GM12864 (cell line): ENCODE data around the gene ADAT1.

Experiments
- DNase-seq: peaks from one replicate; pipeline ENCODE4 v3.0.0-alpha.2; 2011; ENCODE audit warnings: low read depth
- H3K4me3 ChIP-seq: 2 replicates; pipeline ENCODE4 v1.5.1; 2011; ENCODE audit warnings: mild to moderate bottlenecking, low read depth, low read length, control low read depth
- CTCF ChIP-seq: IDR thresholded peaks from 2 replicates; pipeline ENCODE4 v1.5.1; 2011; ENCODE audit warnings: low read depth, mild to moderate bottlenecking, moderate library complexity, low read length, control low read depth, inconsistent platforms; ENCODE audit errors: missing control alignments

Gene ADAT1

GRCh38 chr16:75575958-75576357 lies 47.1 kb downstream of the ADAT1 start:
- DNase-seq = no peak
- no peak overlapping the region for H3K4me3 ChIP-seq
- TF ChIP-seq CTCF = no peak

- no peak overlapping the region for H3K4me3 ChIP-seq
- no peak for TF ChIP-seq CTCF
- DNase-seq = no peak
These were observed 49.1 kb downstream of the ADAT1 start for GRCh38 chr16:75573955-75574354.

GRCh38 chr16:75572864-75573542 lies 50.1 kb downstream of the ADAT1 start:
- no peak overlapping the region for H3K4me3 ChIP-seq
- DNase-seq = no peak
- TF ChIP-seq CTCF = no peak

- TF ChIP-seq CTCF = no peak
- no peak overlapping the region for H3K4me3 ChIP-seq
- DNase-seq = no peak
These were observed 52.5 kb downstream of the ADAT1 start for GRCh38 chr16:75570396-75571065.

GRCh38 chr16:75567911-75568310 lies 55.2 kb downstream of the ADAT1 start:
- DNase-seq = no peak
- no peak for TF ChIP-seq CTCF
- H3K4me3 ChIP-seq = no peak overlapping the region

- no peak for TF ChIP-seq CTCF
- no peak for DNase-seq
- peak overlapping the region; percentile 85 for H3K4me3 ChIP-seq
These were observed 56.3 kb downstream of the ADAT1 start for GRCh38 chr16:75566758-75567255.
